Cardiac muscle cell (in vitro differentiated cells and primary cell): ENCODE data around the gene SGPL1. TPM values are rescaled to one million over a fixed set of nuclear protein-coding genes. Genes with fewer than 3 reads are reported as not detected.
A peak's percentile ranks its signal among the peaks of the same experiment; 100 is the strongest.

Experiments
- DNase-seq, 2 donors: peaks; one replicate each; pipeline versions ENCODE4 v3.0.0 to v3.0.0-alpha.2; 2010 to 2017; ENCODE audit warnings: low read depth in 1 of 2, low spot score in 1 of 2
- H3K27ac ChIP-seq: fragments of 200-600 bp; sonication (generic); 2 replicates; pipeline ENCODE4 v1.5.1; 2016
- H3K27me3 ChIP-seq: fragments of 200-600 bp; sonication (generic); 2 replicates; pipeline ENCODE4 v1.6.0; 2016; ENCODE audit warnings: control low read depth
- H3K36me3 ChIP-seq: fragments of 200-600 bp; sonication (generic); 2 replicates; pipeline ENCODE4 v1.5.1; 2016; ENCODE audit warnings: control low read depth
- H3K4me1 ChIP-seq: fragments of 200-600 bp; sonication (generic); 2 replicates; pipeline ENCODE4 v1.8.1; 2017; ENCODE audit warnings: low read depth, mild to moderate bottlenecking, mixed run types
- H3K4me3 ChIP-seq: fragments of 200-600 bp; sonication (generic); 2 replicates; pipeline ENCODE4 v1.5.1; 2016; ENCODE audit warnings: mild to moderate bottlenecking
- H3K9me3 ChIP-seq: fragments of 200-600 bp; sonication (generic); 2 replicates; pipeline ENCODE4 v1.5.1; 2017; ENCODE audit warnings: low read depth, mild to moderate bottlenecking, control low read depth
- CTCF ChIP-seq: IDR thresholded peaks from 2 replicates; pipeline ENCODE4 v1.5.1; 2012; ENCODE audit warnings: low read depth, mild to moderate bottlenecking, low read length
- polyA plus RNA-seq: library from polyadenylated mRNA; unstranded; fragments of >200 nt; fragmentation: Nextera tagmentation; extraction: Ambion mirVana; gene quantifications from 2 replicates; pipeline ENCODE4 v1.2.1, GENCODE V29; 2016
- total RNA-seq: library from RNA; depleted of rRNA; stranded (reverse); fragments of >200 nt; gene quantifications from 2 replicates; pipeline ENCODE4 v1.2.3, GENCODE V29; 2016

SGPL1 gene
- total and polyA plus RNA-seq, 2 experiments from 2014 or later: 32.3 to 51.9 TPM

- H3K4me3 ChIP-seq: peak overlapping the region; percentile 4
- H3K36me3 ChIP-seq: no peaks in the 10 kb centered on the region
- H3K27ac ChIP-seq: peak overlapping the region; percentile 93
Measured at GRCh38 chr10:70829543-70829942, 13.8 kb downstream of the SGPL1 start.

GRCh38 chr10:70830164-70830563, 14.4 kb downstream of the SGPL1 start:
- no peaks in the 10 kb centered on the region for H3K36me3 ChIP-seq
- peaks cover 95% of the 10 kb centered on the region for H3K4me1 ChIP-seq
- no peaks in the 10 kb centered on the region for H3K27me3 ChIP-seq
- no peaks in the 10 kb centered on the region for H3K9me3 ChIP-seq
- TF ChIP-seq CTCF: no peak
- H3K4me3 ChIP-seq: no peak overlapping the region
- DNase-seq: no peak
- peak overlapping the region; percentile 93 for H3K27ac ChIP-seq

More at GRCh38 chr10:70829543-70829942, 13.8 kb downstream of the SGPL1 start:
- Histone ChIP-seq H3K9me3 (no peaks in the 10 kb centered on the region), H3K4me1 (peaks cover 89% of the 10 kb centered on the region), H3K27me3 (no peaks in the 10 kb centered on the region)
- DNase-seq: peak in 1 of 2 donors; percentile 71
- no peak for TF ChIP-seq CTCF

- H3K27ac ChIP-seq: peak overlapping the region; percentile 70
- H3K36me3 ChIP-seq: no peaks in the 10 kb centered on the region
- no peak for TF ChIP-seq CTCF
- no peaks in the 10 kb centered on the region for H3K27me3 ChIP-seq
- no peak for DNase-seq
- H3K9me3 ChIP-seq: no peaks in the 10 kb centered on the region
- H3K4me3 ChIP-seq: no peak overlapping the region
- H3K4me1 ChIP-seq: peaks cover 89% of the 10 kb centered on the region
Measured at GRCh38 chr10:70832221-70832620, 16.5 kb downstream of the SGPL1 start.

- Histone ChIP-seq H3K36me3 (no peaks in the 10 kb centered on the region), H3K4me3 (no peak overlapping the region), H3K27ac (peak overlapping the region; percentile 70), H3K4me1 (peaks cover 82% of the 10 kb centered on the region), H3K9me3 (no peaks in the 10 kb centered on the region), H3K27me3 (no peaks in the 10 kb centered on the region)
- DNase-seq: peak in 1 of 2 donors; percentile 92
- TF ChIP-seq CTCF: no peak
Measured at GRCh38 chr10:70832852-70833528, 17.2 kb downstream of the SGPL1 start.

GRCh38 chr10:70833601-70834000, 17.9 kb downstream of the SGPL1 start:
- H3K27ac ChIP-seq: no peak overlapping the region
- no peaks in the 10 kb centered on the region for H3K36me3 ChIP-seq

More at GRCh38 chr10:70833601-70834000, 17.9 kb downstream of the SGPL1 start:
- DNase-seq: no peak
- Histone ChIP-seq H3K4me1 (peaks cover 76% of the 10 kb centered on the region), H3K27me3 (no peaks in the 10 kb centered on the region), H3K9me3 (no peaks in the 10 kb centered on the region), H3K4me3 (no peak overlapping the region)
- no peak for TF ChIP-seq CTCF
